Measurements from ENCODE around the gene EEF1A2. TPM values are rescaled to one million over a fixed set of nuclear protein-coding genes. Genes with fewer than 3 reads are reported as not detected.

Gene EEF1A2
- total and polyA plus RNA-seq, 2 experiments from 2014 or later, result 1.3 to 37.1 TPM

GRCh38 chr20:63444548-63444947 lies 54.3 kb downstream of the EEF1A2 start:
- Histone ChIP-seq H3K27me3 (ENCODE audit: insufficient read depth) (no peaks in the 10 kb centered on the region), H3K4me2 (no peak overlapping the region), H3K4me3 (no peak overlapping the region), H3K9me2 (ENCODE audit: insufficient read depth) (no peaks in the 10 kb centered on the region), H4K20me1 (replicated peaks; ENCODE audit: insufficient read depth) (peaks cover 3% of the 10 kb centered on the region), H3K79me2 (replicated peaks; ENCODE audit: insufficient read depth) (peaks cover 36% of the 10 kb centered on the region), H3K27ac (ENCODE audit: low read depth) (no peak overlapping the region), H2AFZ (no peak overlapping the region), H3F3A (replicated peaks; ENCODE audit: low read depth) (no peaks in the 10 kb centered on the region), H3K4me1 (ENCODE audit: insufficient read depth) (no peaks in the 10 kb centered on the region; the same call in 1 of the 2 replicates), H3K36me3 (ENCODE audit: insufficient read depth) (no peaks in the 10 kb centered on the region)
- TF ChIP-seq EZH2phosphoT487 (IDR thresholded peaks at IDR 0.05; ENCODE audit: unreplicated experiment), result no peak
- no peak for TF ChIP-seq JUNB (IDR thresholded peaks at IDR 0.05; ENCODE audit: unreplicated experiment)
- TF ChIP-seq ETS1 (IDR thresholded peaks at IDR 0.05), result no peak
- no peak for TF ChIP-seq EZH2 (IDR thresholded peaks at IDR 0.05; ENCODE audit: low read depth, unreplicated experiment)
- TF ChIP-seq ZNF331 (CRISPR knock-in tag; IDR thresholded peaks at IDR 0.05; ENCODE audit: low read depth), result no peak
- TF ChIP-seq STAT1 (IDR thresholded peaks at IDR 0.05; ENCODE audit: unreplicated experiment), result no peak
- TF ChIP-seq NANOG (IDR thresholded peaks at IDR 0.05; ENCODE audit: borderline replicate concordance), result no peak
- no peak for TF ChIP-seq CTCF (conservative IDR thresholded peaks at IDR 0.05; ENCODE audit: low read depth in 2 of 2)
- no peak for TF ChIP-seq REST (IDR thresholded peaks at IDR 0.05; ENCODE audit: unreplicated experiment)
- TF ChIP-seq POLR2AphosphoS5 (IDR thresholded peaks at IDR 0.05; ENCODE audit: low read depth), result no peak
- TF ChIP-seq ZNF114 (CRISPR knock-in tag; IDR thresholded peaks at IDR 0.05), result no peak
- no peak for TF ChIP-seq ZNF462 (CRISPR knock-in tag; IDR thresholded peaks at IDR 0.05)
- no peak for TF ChIP-seq CREB1 (CRISPR knock-in tag; IDR thresholded peaks at IDR 0.05; ENCODE audit: low read depth)
- DNase-seq (ENCODE audit: low spot score) (no peak), ATAC-seq (no peak)
- H3K27ac Mint-ChIP-seq, result no peak overlapping the region
- peaks cover 17% of the 10 kb centered on the region for H3K27me3 Mint-ChIP-seq (ENCODE audit: insufficient read depth, low read depth, poor library complexity)
- peaks cover 15% of the 10 kb centered on the region for H3K36me3 Mint-ChIP-seq (ENCODE audit: low read depth)
- H3K4me3 Mint-ChIP-seq, result no peak overlapping the region
- H3K4me1 Mint-ChIP-seq, result peaks cover 23% of the 10 kb centered on the region
- H3K9me3 Mint-ChIP-seq, result peaks cover 15% of the 10 kb centered on the region; the same call in 2 of the 3 replicates

Measured in GM23338 (cell line).